ENCODE data around the gene AMDHD2. TPM values are rescaled to one million over a fixed set of nuclear protein-coding genes. Genes with fewer than 3 reads are reported as not detected.

The AMDHD2 gene
- total and polyA plus RNA-seq, 2 experiments from 2014 or later: 20.2 to 68.1 TPM

- Mint-ChIP-seq H3K9me3 (no peaks in the 10 kb centered on the region), H3K36me3 (ENCODE audit: low read depth) (peaks cover 26% of the 10 kb centered on the region), H3K27me3 (ENCODE audit: insufficient read depth, low read depth, poor library complexity) (peaks cover 5% of the 10 kb centered on the region), H3K4me1 (peaks cover 10% of the 10 kb centered on the region), H3K4me3 (no peak overlapping the region; the same call in 2 of the 3 replicates), H3K27ac (no peak overlapping the region)
- H3K27ac ChIP-seq (ENCODE audit: low read depth): no peak overlapping the region
- ATAC-seq (no peak), DNase-seq (ENCODE audit: low spot score) (no peak)
- no peak overlapping the region for H2AFZ ChIP-seq
- TF ChIP-seq ZNF462 (CRISPR knock-in tag; IDR thresholded peaks at IDR 0.05) (no peak), ZNF114 (CRISPR knock-in tag; IDR thresholded peaks at IDR 0.05) (no peak), CREB1 (CRISPR knock-in tag; IDR thresholded peaks at IDR 0.05; ENCODE audit: low read depth) (no peak), NANOG (IDR thresholded peaks at IDR 0.05; ENCODE audit: borderline replicate concordance) (no peak), REST (IDR thresholded peaks at IDR 0.05; ENCODE audit: unreplicated experiment) (no peak), EZH2phosphoT487 (IDR thresholded peaks at IDR 0.05; ENCODE audit: unreplicated experiment) (no peak), JUNB (IDR thresholded peaks at IDR 0.05; ENCODE audit: unreplicated experiment) (no peak), STAT1 (IDR thresholded peaks at IDR 0.05; ENCODE audit: unreplicated experiment) (no peak), ZNF331 (CRISPR knock-in tag; IDR thresholded peaks at IDR 0.05; ENCODE audit: low read depth) (no peak), ETS1 (IDR thresholded peaks at IDR 0.05) (no peak), EZH2 (IDR thresholded peaks at IDR 0.05; ENCODE audit: low read depth, unreplicated experiment) (no peak), POLR2AphosphoS5 (IDR thresholded peaks at IDR 0.05; ENCODE audit: low read depth) (no peak), CTCF (conservative IDR thresholded peaks at IDR 0.05; ENCODE audit: low read depth in 2 of 2) (no peak)
- no peaks in the 10 kb centered on the region for H3K9me2 ChIP-seq (ENCODE audit: insufficient read depth)
- H3K4me2 ChIP-seq: no peak overlapping the region
- no peaks in the 10 kb centered on the region; the same call in 1 of the 2 replicates for H3K36me3 ChIP-seq (ENCODE audit: insufficient read depth)
- no peaks in the 10 kb centered on the region for H3K27me3 ChIP-seq (ENCODE audit: insufficient read depth)
- H3K79me2 ChIP-seq (replicated peaks; ENCODE audit: insufficient read depth): peaks cover 11% of the 10 kb centered on the region
- peaks cover 14% of the 10 kb centered on the region; the same call in 1 of the 2 replicates for H3F3A ChIP-seq (replicated peaks; ENCODE audit: low read depth)
- no peak overlapping the region for H3K4me3 ChIP-seq
- H3K4me1 ChIP-seq (ENCODE audit: insufficient read depth): peaks cover 5% of the 10 kb centered on the region
- peaks cover 5% of the 10 kb centered on the region; the same call in 1 of the 2 replicates for H4K20me1 ChIP-seq (replicated peaks; ENCODE audit: insufficient read depth)
These were observed 6.0 kb downstream of the AMDHD2 start for GRCh38 chr16:2526135-2526534.

Measured in GM23338 (cell line).